Hematopoietic multipotent progenitor cell treated with erythropoietin and hydrocortisone succinate and interleukin-3 and kit ligand, for 8 days (in vitro differentiated cells): ENCODE results near the gene OR2L5.

Experiments
- DNase-seq: peaks from one replicate; pipeline ENCODE4 v3.0.0-alpha.2; 2015

Gene OR2L5, protein sequence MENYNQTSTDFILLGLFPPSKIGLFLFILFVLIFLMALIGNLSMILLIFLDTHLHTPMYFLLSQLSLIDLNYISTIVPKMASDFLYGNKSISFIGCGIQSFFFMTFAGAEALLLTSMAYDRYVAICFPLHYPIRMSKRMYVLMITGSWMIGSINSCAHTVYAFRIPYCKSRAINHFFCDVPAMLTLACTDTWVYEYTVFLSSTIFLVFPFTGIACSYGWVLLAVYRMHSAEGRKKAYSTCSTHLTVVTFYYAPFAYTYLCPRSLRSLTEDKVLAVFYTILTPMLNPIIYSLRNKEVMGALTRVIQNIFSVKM

DNA sequence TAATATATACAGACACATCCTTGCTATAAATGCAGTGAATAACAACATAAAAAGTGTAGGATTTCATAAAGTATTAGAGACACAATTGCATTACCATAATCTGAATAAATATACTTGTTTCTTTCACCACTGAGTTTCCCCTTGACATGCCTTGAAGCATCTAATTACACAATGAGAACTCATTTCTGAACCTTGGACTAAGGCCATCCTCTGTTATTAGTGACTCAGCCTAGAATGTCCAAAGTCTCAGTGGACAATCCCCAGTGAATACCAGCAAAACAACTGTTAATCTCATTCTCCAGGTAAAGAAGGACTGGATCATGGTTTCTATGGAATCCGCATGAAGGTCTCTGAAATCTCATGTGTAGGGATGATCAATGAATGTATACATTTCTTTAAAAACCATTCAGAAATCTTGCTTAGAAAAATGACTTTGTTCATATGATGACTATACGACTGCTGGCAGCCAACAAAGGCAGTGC is at the start of gene OR2L5:
TSS of gene OR2L5 (plus strand) at position 432 of the 482 bp plus-strand sequence. CDS start 8,288 bp downstream, outside the sequence.
- no peak for DNase-seq

DNA sequence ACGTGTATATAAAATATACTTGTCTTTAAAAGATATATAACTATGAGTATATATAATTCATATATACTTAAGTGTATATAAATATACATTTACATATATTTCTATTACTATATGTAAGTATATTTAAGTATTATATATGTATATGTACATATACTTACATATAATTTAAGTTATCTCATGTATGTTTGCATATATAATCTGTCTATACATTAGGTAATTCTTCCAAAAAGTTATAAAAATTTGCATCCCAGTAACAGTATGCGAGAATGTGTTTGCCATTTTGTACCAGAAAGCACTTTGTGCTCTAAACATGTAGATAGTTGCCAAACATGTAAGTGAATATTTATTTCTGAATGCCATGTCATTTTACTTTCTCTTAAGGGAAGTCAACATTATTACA is 48.5 kb upstream of the OR2L5 start, which contains the start of gene OR2AK2:
TSS of gene OR2AK2 (plus strand) at position 301 of the 400 bp plus-strand sequence. CDS start 144 bp downstream, outside the sequence.
- DNase-seq: no peak

DNA sequence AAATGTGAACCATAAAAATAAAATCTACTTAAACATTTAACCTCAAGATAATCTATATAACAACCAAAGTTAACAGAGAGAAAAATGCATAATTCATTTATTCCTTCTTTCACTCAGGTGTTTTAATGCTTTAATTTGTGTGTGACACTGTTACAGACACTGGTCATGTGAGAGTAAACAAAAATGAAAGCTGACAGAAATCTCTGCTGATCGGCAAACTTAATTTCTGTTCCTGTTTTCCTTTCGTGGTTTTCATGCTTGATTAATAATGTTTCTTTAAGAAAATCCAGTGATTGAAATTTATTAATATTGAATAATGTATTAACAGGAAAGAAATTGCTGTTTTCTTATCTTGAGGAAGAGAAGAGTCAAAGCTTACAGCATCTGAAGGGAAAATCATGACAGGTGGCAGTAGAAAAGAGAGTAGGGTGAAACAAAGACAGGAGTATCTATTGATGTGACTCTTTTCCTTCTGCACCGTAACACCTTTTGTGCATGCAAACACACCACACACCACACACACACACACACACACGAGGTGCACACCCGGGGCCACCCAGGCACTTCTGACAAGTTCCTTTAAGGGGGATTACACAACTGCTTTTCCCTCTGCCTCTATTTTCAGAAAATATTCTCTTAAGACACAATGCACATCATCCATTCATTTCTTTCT is 46.8 kb upstream of the OR2L5 start:
- DNase-seq: no peak

DNA sequence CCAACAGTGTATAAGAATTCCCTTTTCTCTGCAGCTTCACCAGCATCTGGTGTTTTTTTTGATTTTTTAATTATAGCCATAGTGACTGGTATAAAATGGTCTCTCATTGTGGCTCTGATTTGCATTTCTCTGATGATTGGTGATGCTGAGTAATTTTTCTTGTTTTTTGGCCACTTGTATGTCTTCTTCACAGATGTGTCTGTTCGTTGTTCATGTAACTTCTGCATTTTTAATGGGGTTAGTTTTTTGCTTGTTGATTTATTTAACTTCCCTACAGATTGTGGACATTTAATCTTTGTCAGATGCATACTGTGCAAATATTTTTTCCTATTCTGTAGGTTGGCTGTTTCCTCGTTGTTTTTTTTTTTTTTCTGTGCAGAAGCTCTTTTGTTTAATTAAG is 20.5 kb upstream of the OR2L5 start:
- no peak for DNase-seq

DNA sequence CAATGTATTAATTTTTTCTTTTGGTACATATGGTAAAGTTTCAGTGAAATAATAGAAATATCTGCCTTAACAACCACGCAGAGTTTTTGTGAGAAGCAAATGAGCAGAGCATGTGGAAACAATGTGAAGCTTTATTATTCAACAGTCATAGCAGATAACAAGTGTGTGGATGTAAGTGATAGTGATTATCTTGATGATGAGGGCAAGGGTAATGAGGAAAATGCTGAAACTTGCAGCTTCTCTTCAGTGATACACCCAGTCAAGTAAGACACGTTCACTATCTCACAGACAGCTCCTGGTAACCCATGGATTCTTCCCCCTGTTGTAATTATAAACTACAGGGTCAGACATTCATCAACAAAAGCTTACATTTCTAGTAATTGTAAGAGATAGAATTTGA is 14.6 kb upstream of the OR2L5 start:
- DNase-seq: peak; percentile 82

DNA sequence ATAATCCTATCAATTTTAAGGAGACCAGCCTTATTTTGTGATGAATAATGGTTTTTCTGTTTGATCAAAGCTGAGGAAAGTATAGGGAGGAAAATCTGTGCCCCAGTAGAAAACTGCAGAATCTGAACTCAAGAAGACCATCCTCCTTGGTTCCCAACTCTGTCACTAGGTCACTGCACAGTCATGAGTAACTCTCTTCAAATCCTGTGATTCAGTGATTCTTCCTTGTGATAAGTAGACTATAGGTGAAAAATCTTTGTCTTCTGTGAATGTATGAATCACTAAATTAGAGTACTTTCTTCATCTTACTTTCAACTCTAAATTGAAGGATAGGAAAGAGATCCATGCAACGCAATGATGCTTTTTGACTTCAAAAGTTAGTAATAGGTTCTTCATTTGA is 13.3 kb upstream of the OR2L5 start:
- no peak for DNase-seq

DNA sequence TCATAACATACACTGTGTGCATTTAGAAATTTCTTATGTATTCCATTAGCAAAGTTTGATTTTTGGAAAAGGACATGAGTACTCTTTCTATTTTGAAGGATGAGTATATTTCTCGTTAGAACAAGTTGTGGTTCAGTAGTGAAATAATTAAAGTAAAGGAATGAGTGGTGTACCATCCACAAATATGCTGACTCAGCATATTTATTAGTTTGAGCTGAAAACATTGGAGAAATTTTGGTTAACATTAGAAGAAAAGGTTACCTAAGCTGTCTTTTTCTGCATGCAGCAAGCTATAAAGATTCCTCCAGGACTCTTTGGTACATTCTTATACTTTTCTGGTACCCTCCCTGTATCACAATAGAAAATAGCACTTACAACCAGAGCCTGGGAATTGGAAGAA is 5.7 kb upstream of the OR2L5 start:
- no peak for DNase-seq

DNA sequence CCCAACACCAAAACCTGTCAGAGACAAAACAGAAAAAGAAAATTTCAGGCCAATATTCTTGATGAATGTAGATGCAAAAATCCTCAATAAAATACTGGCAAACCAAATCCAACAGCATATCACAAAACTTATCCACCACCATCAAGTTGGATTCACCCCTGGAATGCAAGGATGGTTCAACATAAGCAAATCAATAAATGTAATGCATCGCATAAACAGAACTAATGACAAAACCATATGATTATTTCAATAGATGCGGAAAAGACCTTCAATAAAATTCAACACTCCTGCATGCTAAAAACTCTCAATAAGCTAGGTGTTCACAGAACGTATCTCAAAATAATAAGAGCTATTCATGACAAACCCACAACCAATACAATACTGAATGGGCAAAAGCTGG is 3.8 kb upstream of the OR2L5 start:
- DNase-seq: no peak

DNA sequence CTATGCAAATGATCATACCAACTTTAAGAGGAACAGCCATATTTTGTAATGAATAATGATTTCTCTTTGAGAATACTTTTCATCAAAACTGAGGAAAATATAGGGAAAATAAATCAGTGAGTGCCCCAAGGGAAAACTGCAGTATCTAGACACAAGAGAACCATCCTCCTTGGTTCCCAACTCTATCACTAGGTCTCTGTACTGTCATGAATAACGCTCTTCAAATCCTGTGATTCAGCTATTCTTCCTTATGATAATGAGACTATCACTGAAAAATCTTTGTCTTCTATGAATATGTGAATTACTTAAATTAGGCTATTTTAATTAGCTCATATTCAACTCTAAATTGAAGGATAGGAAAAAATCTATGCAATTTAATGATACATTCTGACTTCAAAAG is 2.3 kb downstream of the OR2L5 start:
- no peak for DNase-seq

DNA sequence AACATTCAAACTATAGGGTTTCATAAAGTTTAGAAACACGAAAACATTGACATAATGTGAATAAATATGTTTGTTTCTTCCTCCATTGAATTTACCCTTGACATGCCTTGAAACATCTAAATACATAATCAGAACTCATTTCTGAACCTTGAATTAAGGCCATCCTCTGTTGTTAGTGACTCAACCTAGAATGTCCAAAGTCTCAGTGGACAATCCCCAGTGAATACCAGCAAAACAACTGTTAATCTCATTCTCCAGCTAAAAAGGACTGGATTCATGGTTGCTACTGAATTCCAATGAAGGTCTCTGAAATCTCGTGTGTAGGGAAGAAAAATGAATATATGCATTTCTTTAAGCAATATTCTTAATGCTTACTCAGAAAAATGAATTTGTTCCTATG is 16.3 kb downstream of the OR2L5 start, which contains the start of gene OR2L2:
TSS of gene OR2L2 (plus strand) at position 301 of the 400 bp plus-strand sequence. CDS start 8,198 bp downstream, outside the sequence.
- DNase-seq: no peak

DNA sequence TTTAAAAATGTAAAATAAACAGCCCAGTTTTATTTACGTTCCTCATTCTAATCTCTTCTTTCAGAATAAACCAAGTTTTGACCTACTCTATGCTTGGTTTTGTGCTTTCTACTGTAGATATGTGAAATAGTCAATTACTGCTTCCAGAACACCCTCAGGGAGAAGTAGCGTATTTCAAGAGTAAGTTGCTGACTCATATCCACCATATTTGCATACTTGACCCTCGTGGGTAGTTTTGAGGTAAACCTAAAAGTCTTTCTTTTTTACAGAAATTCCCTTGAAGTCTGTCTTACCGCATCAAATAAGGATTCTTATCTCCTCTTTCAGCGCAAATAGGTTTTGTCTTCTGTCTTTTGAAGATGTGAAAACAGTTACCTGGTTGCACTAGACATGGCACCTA is 31.7 kb downstream of the OR2L5 start:
- DNase-seq: no peak

DNA sequence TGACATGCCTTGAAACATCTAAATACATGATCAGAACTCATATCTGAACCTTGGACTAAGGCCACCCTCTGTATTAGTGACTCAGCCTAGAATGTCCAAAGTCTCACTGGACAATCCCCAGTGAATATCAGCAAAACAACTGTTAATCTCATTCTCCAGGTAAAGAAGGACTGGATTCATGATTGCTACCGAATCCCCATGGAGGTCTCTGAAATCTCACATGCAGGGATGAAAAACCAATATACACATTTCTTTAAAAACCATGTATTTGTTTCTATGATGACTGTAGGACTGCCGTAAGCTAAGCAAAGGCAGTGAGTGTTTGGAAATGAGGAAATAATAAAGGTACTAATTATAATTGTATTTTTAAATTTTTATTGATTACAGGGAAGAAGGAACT is 33.1 kb downstream of the OR2L5 start, which contains the start of gene OR2L3:
TSS of gene OR2L3 (plus strand) at position 301 of the 400 bp plus-strand sequence. CDS start 13,846 bp downstream, outside the sequence.
- DNase-seq: no peak

DNA sequence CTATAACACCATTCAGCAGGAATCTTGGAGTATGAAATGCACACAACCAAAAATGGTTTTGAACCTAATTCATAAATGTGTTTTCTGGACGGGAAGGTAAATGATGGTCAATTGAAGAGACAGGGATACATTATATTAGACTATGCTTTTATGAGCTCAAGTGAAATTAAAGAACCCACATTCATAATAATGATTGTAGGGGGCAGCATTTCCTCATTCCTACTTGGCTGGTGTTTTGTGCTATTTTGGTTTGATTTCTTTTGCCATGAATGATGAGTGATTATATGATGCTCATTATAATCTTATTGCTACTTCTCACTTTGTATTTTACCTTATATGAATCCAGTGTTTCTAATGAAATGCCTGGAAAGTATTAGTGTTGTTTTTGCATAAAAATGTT is 33.5 kb downstream of the OR2L5 start:
- DNase-seq: no peak

DNA sequence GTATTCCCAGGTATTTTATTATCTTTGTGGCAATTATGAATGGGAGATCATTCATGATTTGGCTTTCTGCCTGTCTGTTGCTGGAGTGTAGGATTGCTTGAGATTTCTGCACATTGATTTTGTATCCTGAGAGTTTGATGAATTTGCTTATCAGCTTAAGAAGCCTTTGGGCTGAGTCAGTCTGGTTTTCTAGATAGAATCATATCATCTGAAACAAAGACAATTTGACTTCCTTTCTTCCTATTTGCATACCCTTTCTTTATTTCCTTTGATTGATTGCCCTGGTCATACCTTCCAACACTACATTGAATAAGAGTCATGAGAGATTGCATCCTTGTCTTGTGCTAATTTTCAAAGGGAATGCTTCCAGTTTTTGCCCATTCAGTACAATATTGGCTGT is 41.2 kb downstream of the OR2L5 start:
- no peak for DNase-seq

DNA sequence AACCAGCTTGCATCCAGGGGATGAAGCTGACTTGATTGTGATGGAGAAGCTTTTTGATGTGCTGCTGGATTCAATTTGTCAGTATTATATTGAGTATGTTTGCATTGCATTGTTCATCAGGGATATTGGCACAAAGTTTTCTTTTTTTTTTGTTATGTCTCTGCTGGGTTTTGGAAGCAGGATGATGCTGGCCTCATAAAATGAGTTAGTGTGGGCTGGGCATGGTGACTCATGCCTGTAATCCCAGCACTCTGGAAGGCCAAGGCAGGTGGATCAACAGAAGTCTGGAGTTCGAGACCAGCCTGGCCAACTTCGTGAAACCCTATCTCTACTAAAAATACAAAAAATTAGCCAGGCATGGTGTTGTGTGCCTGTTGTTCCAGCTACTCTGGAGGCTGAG is 41.8 kb downstream of the OR2L5 start:
- no peak for DNase-seq

DNA sequence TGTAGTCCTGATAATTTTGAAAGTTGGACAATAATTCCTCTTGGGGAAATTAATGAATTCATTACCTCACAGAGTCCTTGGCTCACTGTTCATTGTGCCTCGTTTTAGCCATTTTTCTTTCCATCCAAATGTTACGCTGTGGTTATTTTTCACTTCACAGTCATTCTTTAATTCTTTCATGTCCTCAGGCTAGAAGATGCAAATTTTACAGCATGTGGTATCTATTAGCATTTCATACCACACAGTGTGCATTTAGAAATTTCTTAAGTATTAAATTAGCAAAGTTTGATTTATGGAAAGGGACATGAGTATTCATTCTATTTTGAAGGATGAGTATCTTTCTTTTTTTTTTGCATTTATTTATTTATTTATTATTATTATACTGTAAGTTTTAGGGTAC is 51.6 kb downstream of the OR2L5 start:
- no peak for DNase-seq

DNA sequence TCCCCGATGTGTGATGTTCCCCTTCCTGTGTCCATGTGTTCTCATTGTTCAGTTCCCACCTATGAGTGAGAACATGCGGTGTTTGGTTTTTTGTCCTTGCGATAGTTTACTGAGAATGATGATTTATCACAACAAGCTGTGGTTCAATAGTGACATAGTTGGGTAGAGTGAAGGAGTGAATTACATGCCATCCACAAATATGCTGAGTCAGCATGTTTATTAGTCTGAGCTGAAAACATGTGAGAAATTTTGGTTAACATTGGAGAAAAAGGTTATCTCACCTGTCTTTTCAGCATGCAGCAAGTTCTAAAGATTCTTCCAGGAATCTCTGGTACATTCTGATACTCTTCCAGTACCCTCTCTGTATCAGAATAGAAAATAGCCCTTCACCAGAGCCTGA is 52.1 kb downstream of the OR2L5 start:
- DNase-seq: no peak
